Glutamatergic neuron (in vitro differentiated cells): ENCODE data around the gene ANKRD13A. TPM values are rescaled to one million over a fixed set of nuclear protein-coding genes. Genes with fewer than 3 reads are reported as not detected.
"Not testable (repeated sequence)": the region's sequence is repeated elsewhere in the genome, so short reads cannot be mapped to it uniquely, and the experiment has no call there.

Experiments
- DNase-seq: peaks from one replicate; pipeline ENCODE4 v3.0.0; 2022
- H3K27ac Mint-ChIP-seq: one replicate; pipeline ENCODE4 v1.8.0; 2020; ENCODE audit warnings: mild to moderate bottlenecking, mixed read lengths, inconsistent platforms; ENCODE audit not compliant: unreplicated experiment
- H3K27me3 Mint-ChIP-seq: one replicate; pipeline ENCODE4 v1.8.0; 2020; ENCODE audit warnings: mild to moderate bottlenecking, moderate library complexity, mixed read lengths, inconsistent platforms; ENCODE audit not compliant: unreplicated experiment
- H3K36me3 Mint-ChIP-seq: one replicate; pipeline ENCODE4 v1.8.0; 2020; ENCODE audit warnings: mild to moderate bottlenecking, mixed read lengths, inconsistent platforms; ENCODE audit not compliant: unreplicated experiment
- H3K4me1 Mint-ChIP-seq: one replicate; pipeline ENCODE4 v1.8.0; 2020; ENCODE audit warnings: mild to moderate bottlenecking, low read depth, mixed read lengths, inconsistent platforms; ENCODE audit not compliant: unreplicated experiment
- H3K4me3 Mint-ChIP-seq: one replicate; pipeline ENCODE4 v1.8.0; 2020; ENCODE audit warnings: mild to moderate bottlenecking, mixed read lengths, inconsistent platforms; ENCODE audit not compliant: unreplicated experiment
- H3K9me3 Mint-ChIP-seq: one replicate; pipeline ENCODE4 v1.8.0; 2020; ENCODE audit warnings: mild to moderate bottlenecking, moderate library complexity, mixed read lengths, inconsistent platforms; ENCODE audit not compliant: unreplicated experiment
- CTCF ChIP-seq: fragments of 200-600 bp; sonication (generic); IDR thresholded peaks from one replicate; pipeline ENCODE4 v1.5.0; 2021; ENCODE audit not compliant: partially characterized antibody, unreplicated experiment
- total RNA-seq: library from RNA; stranded (reverse); fragmentation: NEBNext Ultra II Directional; extraction: Animal tissue kit (Norgen Biotek cat#: 25700); gene quantifications from one replicate; pipeline ENCODE4 v1.2.1, GENCODE V29; 2021; ENCODE audit not compliant: unreplicated experiment

The ANKRD13A gene
- total RNA-seq, 1 donor from 2014 or later: 139 TPM

DNA sequence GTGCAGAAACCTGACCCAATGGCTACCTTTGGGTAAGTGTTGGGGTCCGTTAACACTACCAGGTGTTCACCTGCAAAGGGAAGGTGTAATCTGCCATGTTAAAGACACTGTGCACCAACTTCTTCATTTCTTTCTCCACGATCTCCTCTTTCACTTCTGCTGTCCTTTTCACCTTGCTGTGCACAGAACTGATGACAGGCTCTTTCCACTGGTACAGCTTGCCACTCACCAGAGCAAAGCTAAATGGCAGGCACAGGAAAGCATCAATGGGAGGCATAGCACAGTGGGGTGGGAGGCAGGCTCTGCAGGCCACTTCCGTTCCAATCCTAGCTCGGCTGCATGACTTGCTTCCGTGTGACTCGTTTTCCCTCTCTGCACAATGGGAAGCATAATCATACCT lies 51.7 kb downstream of the ANKRD13A start:
- H3K27ac Mint-ChIP-seq: no peak overlapping the region
- no peak for DNase-seq
- H3K9me3 Mint-ChIP-seq: peaks cover 3% of the 10 kb centered on the region
- H3K36me3 Mint-ChIP-seq: no peaks in the 10 kb centered on the region
- peaks cover 13% of the 10 kb centered on the region for H3K4me1 Mint-ChIP-seq
- no peak overlapping the region for H3K4me3 Mint-ChIP-seq
- TF ChIP-seq CTCF: no peak
- peaks cover 13% of the 10 kb centered on the region for H3K27me3 Mint-ChIP-seq

- peaks cover 13% of the 10 kb centered on the region for H3K27me3 Mint-ChIP-seq
- not testable (repeated sequence) for H3K27ac Mint-ChIP-seq, H3K4me3 Mint-ChIP-seq, DNase-seq, H3K36me3 Mint-ChIP-seq, H3K4me1 Mint-ChIP-seq, H3K9me3 Mint-ChIP-seq
Measured at GRCh38 chr12:110055375-110056352, 56.4 kb downstream of the ANKRD13A start.

- H3K4me1 Mint-ChIP-seq, H3K27ac Mint-ChIP-seq, DNase-seq, H3K9me3 Mint-ChIP-seq, H3K36me3 Mint-ChIP-seq, H3K4me3 Mint-ChIP-seq: not testable (repeated sequence)
- H3K27me3 Mint-ChIP-seq: peaks cover 11% of the 10 kb centered on the region
Measured at GRCh38 chr12:110056643-110057042, 57.4 kb downstream of the ANKRD13A start.

DNA sequence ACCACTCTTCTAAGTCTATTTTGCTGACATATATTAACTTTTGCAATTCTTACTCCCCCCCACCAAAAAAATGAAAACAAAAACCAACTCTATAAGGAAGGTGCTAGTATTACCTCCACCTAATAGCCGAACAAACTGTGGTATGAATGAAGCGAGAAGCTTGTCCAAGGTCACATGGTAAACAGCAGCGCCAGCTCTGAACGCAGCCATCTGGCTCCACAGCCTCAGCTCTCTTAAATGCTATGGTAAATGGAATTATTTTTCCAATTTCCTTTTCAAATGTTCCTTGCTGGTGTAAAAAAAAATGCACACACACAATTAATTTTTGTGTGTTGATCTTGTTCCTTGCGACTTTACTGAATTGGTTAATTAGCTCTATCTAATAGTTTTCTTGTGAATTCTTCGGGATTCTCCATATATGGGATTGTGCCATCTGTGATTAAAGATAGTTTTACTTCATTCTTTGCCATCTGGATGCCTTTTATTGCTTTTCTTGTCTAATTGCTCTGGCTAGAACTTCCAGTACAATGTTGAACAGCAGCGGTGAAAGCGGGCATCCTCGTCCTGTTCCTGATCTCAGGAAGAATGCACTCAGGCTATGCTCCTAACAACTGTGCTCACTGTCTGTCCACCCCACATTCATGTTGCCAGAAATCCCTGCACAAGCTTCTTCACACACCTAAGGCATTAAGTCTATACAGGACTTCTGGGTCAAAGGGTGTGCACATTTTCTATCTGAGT lies 59.8 kb downstream of the ANKRD13A start:
- TF ChIP-seq CTCF: no peak
- Mint-ChIP-seq H3K36me3 (no peaks in the 10 kb centered on the region), H3K9me3 (no peaks in the 10 kb centered on the region), H3K27ac (no peak overlapping the region), H3K27me3 (peaks cover 11% of the 10 kb centered on the region), H3K4me1 (peaks cover 2% of the 10 kb centered on the region), H3K4me3 (no peak overlapping the region)
- DNase-seq: no peak

DNA sequence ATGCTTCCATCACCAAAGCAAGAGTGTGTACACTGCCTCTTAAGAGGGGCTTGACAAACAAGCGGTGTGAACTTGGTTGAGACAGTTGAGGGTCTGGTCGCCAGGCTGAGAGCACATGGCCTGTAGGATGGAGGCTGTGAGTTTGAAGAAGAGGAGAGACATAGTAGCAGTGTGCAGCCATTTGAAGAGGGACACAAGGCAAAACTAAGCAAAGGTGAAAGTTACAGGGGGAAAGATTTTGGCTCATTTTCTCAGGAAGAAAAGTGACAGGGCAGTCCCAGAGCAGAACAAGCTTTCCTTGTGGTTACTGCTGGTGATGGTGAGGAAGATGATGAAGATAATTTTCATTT lies 60.4 kb downstream of the ANKRD13A start:
- no peak overlapping the region for H3K27ac Mint-ChIP-seq
- no peaks in the 10 kb centered on the region for H3K9me3 Mint-ChIP-seq
- no peak for TF ChIP-seq CTCF
- H3K36me3 Mint-ChIP-seq: no peaks in the 10 kb centered on the region
- H3K4me3 Mint-ChIP-seq: no peak overlapping the region
- H3K27me3 Mint-ChIP-seq: peaks cover 11% of the 10 kb centered on the region
- peaks cover 2% of the 10 kb centered on the region for H3K4me1 Mint-ChIP-seq
- DNase-seq: no peak

GRCh38 chr12:110062241-110062640 lies 63.0 kb downstream of the ANKRD13A start:
- no peak for DNase-seq
- no peaks in the 10 kb centered on the region for H3K36me3 Mint-ChIP-seq
- peaks cover 7% of the 10 kb centered on the region for H3K27me3 Mint-ChIP-seq
- TF ChIP-seq CTCF: no peak
- H3K27ac Mint-ChIP-seq: no peak overlapping the region
- no peak overlapping the region for H3K4me3 Mint-ChIP-seq
- H3K9me3 Mint-ChIP-seq: no peaks in the 10 kb centered on the region
- H3K4me1 Mint-ChIP-seq: peaks cover 2% of the 10 kb centered on the region
